Activated CD4-positive, alpha-beta T cell treated with anti-CD3 and anti-CD28 coated beads for 36 hours (primary cell): ENCODE measurements around the gene CCIN. TPM values are rescaled to one million over a fixed set of nuclear protein-coding genes. Genes with fewer than 3 reads are reported as not detected.
A peak's percentile ranks its signal among the peaks of the same experiment; 100 is the strongest.

Experiments
- ATAC-seq: fragments of 200-7000 bp; cut with Tn5 transposase; one replicate; pipeline ENCODE4 v1.10.0; 2021; ENCODE audit warnings: mild to moderate bottlenecking, moderate library complexity
- CTCF ChIA-PET: fragments of 350-600 bp; sonication (Branson Sonifier 250); formaldehyde crosslinking; loops from one replicate; lab custom pipeline; 2021; ENCODE audit warnings: antibody characterized with exemption; lab: Charles Lee
- POLR2A ChIA-PET: fragments of 350-600 bp; sonication (Branson Sonifier 250); formaldehyde crosslinking; loops from one replicate; lab custom pipeline; 2021; ENCODE audit warnings: antibody characterized with exemption, inconsistent platforms; lab: Charles Lee
- DNase-seq: peaks from one replicate; pipeline ENCODE4 v3.0.0-alpha.2; 2020
- H3K27ac Mint-ChIP-seq: one replicate; pipeline ENCODE4 v1.8.0; 2021; ENCODE audit warnings: mixed read lengths
- H3K27me3 Mint-ChIP-seq: one replicate; pipeline ENCODE4 v1.8.0; 2021; ENCODE audit warnings: mixed read lengths
- H3K36me3 Mint-ChIP-seq: one replicate; pipeline ENCODE4 v1.8.0; 2021; ENCODE audit warnings: low read depth, mixed read lengths
- H3K4me1 Mint-ChIP-seq: one replicate; pipeline ENCODE4 v1.8.0; 2021; ENCODE audit warnings: mixed read lengths
- H3K4me3 Mint-ChIP-seq: one replicate; pipeline ENCODE4 v1.8.0; 2021; ENCODE audit warnings: mild to moderate bottlenecking, moderate library complexity, mixed read lengths
- H3K9me3 Mint-ChIP-seq: one replicate; pipeline ENCODE4 v1.8.0; 2021; ENCODE audit warnings: low read depth, mixed read lengths
- intact Hi-C, 2 experiments: fragments of 100-400 bp; cut with DNase I in 1 of 2; cut with micrococcal nuclease in 1 of 2; formaldehyde crosslinking; loops; one replicate each; pipeline versions ENCODE4 v1.14.2 to v1.15.1; 2022 to 2024; cut with DNase I, micrococcal nuclease
- total RNA-seq, 2 experiments: library from RNA; stranded (reverse); gene quantifications; one replicate each; pipeline ENCODE4 v1.2.3, GENCODE V29; 2021

The CCIN gene
- total RNA-seq, 2 experiments from 2014 or later = not detected

- intact Hi-C loops = loop anchor here in 1 of 2 experiments (10.0 kb wide), 1 partner anchor 116 kb away; no protein-coding TSS in a partner anchor
- no peaks in the 10 kb centered on the region for H3K27me3 Mint-ChIP-seq
- no peak overlapping the region for H3K4me3 Mint-ChIP-seq
- peak; percentile 80 for ATAC-seq
- DNase-seq = peak; percentile 23
- peak overlapping the region; percentile 86 for H3K27ac Mint-ChIP-seq
- POLR2A ChIA-PET = no interaction called here
- H3K4me1 Mint-ChIP-seq = peaks cover 37% of the 10 kb centered on the region
- peaks cover 45% of the 10 kb centered on the region for H3K36me3 Mint-ChIP-seq
- CTCF ChIA-PET = interaction anchor here (0.6 kb wide), 1 partner anchor 145 kb away, joined by 5 read pairs; no protein-coding TSS in a partner anchor
- peaks cover 6% of the 10 kb centered on the region for H3K9me3 Mint-ChIP-seq
Measured at GRCh38 chr9:36218411-36218901, 49.3 kb downstream of the CCIN start.

Other genes with a start within 250 kb of the CCIN start
- not detected for gene OR2S2, start 211.2 kb upstream of the CCIN start, total RNA-seq
- gene RECK, start 132.5 kb upstream of the CCIN start, total RNA-seq = 1 to 10 TPM; 5.0 to 5.6 TPM
- gene GLIPR2, start 32.7 kb upstream of the CCIN start, total RNA-seq = 10 to 100 TPM; 13.7 to 18.4 TPM
- gene CLTA, start 21.5 kb downstream of the CCIN start, total RNA-seq = 100 to 1,000 TPM; 123 to 133 TPM
- 10 to 100 TPM; 17.0 to 19.0 TPM for gene GNE, start 89.1 kb downstream of the CCIN start, total RNA-seq
- gene RNF38, start 230.9 kb downstream of the CCIN start, total RNA-seq = 10 to 100 TPM; 26.7 to 40.0 TPM